ENCODE results near the gene YIPF7.

The YIPF7 gene

GRCh38 chr4:44646151-44646550 is 5.3 kb downstream of the YIPF7 start:
- H3K9me3 ChIP-seq (ENCODE audit: low read depth, low read length): no peaks in the 10 kb centered on the region
- TF ChIP-seq POLR2AphosphoS5 (IDR thresholded peaks at IDR 0.05; ENCODE audit: borderline replicate concordance, low read depth, low read length) (no peak), FOXP2 (optimal IDR thresholded peaks at IDR 0.05; ENCODE audit: control extremely low read depth, extremely low read length, insufficient read depth) (no peak), EZH2 (IDR thresholded peaks at IDR 0.05) (no peak)
- H3K36me3 ChIP-seq (ENCODE audit: insufficient read depth, low read length): no peaks in the 10 kb centered on the region
- no peak overlapping the region for H3K27ac ChIP-seq
- no peak for DNase-seq (ENCODE audit: low read depth, low spot score)
- H3K4me3 ChIP-seq: no peak overlapping the region
- no peak overlapping the region for H3K9ac ChIP-seq (ENCODE audit: insufficient read length)

GRCh38 chr4:44638091-44638490 is 13.3 kb downstream of the YIPF7 start:
- H3K36me3 ChIP-seq (ENCODE audit: insufficient read depth, low read length): no peaks in the 10 kb centered on the region
- H3K9me3 ChIP-seq (ENCODE audit: low read depth, low read length): no peaks in the 10 kb centered on the region; the same call in 1 of the 2 replicates
- no peak for DNase-seq (ENCODE audit: low read depth, low spot score)
- H3K27ac ChIP-seq: no peak overlapping the region
- no peak overlapping the region for H3K4me3 ChIP-seq
- H3K9ac ChIP-seq (ENCODE audit: insufficient read length): no peak overlapping the region
- TF ChIP-seq POLR2AphosphoS5 (IDR thresholded peaks at IDR 0.05; ENCODE audit: borderline replicate concordance, low read depth, low read length) (no peak), EZH2 (IDR thresholded peaks at IDR 0.05) (no peak), FOXP2 (optimal IDR thresholded peaks at IDR 0.05; ENCODE audit: control extremely low read depth, extremely low read length, insufficient read depth) (no peak)

- no peak for TF ChIP-seq FOXP2 (optimal IDR thresholded peaks at IDR 0.05; ENCODE audit: control extremely low read depth, extremely low read length, insufficient read depth)
- no peak for TF ChIP-seq EZH2 (IDR thresholded peaks at IDR 0.05)
- no peak for TF ChIP-seq POLR2AphosphoS5 (IDR thresholded peaks at IDR 0.05; ENCODE audit: borderline replicate concordance, low read depth, low read length)
- H3K27ac ChIP-seq: no peak overlapping the region
- H3K9ac ChIP-seq (ENCODE audit: insufficient read length): no peak overlapping the region
- no peaks in the 10 kb centered on the region for H3K9me3 ChIP-seq (ENCODE audit: low read depth, low read length)
- H3K36me3 ChIP-seq (ENCODE audit: insufficient read depth, low read length): no peaks in the 10 kb centered on the region
- H3K4me3 ChIP-seq: no peak overlapping the region
- no peak for DNase-seq (ENCODE audit: low read depth, low spot score)
These were observed 18.7 kb downstream of the YIPF7 start for GRCh38 chr4:44632733-44633132.

- no peak for DNase-seq (ENCODE audit: low read depth, low spot score)
- Histone ChIP-seq H3K4me3 (no peak overlapping the region), H3K9ac (ENCODE audit: insufficient read length) (no peak overlapping the region), H3K9me3 (ENCODE audit: low read depth, low read length) (no peaks in the 10 kb centered on the region), H3K27ac (no peak overlapping the region), H3K36me3 (ENCODE audit: insufficient read depth, low read length) (no peaks in the 10 kb centered on the region)
- no peak for TF ChIP-seq FOXP2 (optimal IDR thresholded peaks at IDR 0.05; ENCODE audit: control extremely low read depth, extremely low read length, insufficient read depth)
- TF ChIP-seq POLR2AphosphoS5 (IDR thresholded peaks at IDR 0.05; ENCODE audit: borderline replicate concordance, low read depth, low read length): no peak
- no peak for TF ChIP-seq EZH2 (IDR thresholded peaks at IDR 0.05)
These were observed 19.3 kb downstream of the YIPF7 start for GRCh38 chr4:44632089-44632488.

GRCh38 chr4:44629280-44629866 is 22.1 kb downstream of the YIPF7 start:
- Histone ChIP-seq H3K9me3 (ENCODE audit: low read depth, low read length) (no peaks in the 10 kb centered on the region), H3K4me3 (no peak overlapping the region), H3K27ac (no peak overlapping the region), H3K36me3 (ENCODE audit: insufficient read depth, low read length) (no peaks in the 10 kb centered on the region), H3K9ac (ENCODE audit: insufficient read length) (no peak overlapping the region)
- TF ChIP-seq FOXP2 (optimal IDR thresholded peaks at IDR 0.05; ENCODE audit: control extremely low read depth, extremely low read length, insufficient read depth) (no peak), POLR2AphosphoS5 (IDR thresholded peaks at IDR 0.05; ENCODE audit: borderline replicate concordance, low read depth, low read length) (no peak), EZH2 (IDR thresholded peaks at IDR 0.05) (no peak)
- peak; percentile 22 for DNase-seq (ENCODE audit: low read depth, low spot score)

GRCh38 chr4:44623676-44624075 is 27.7 kb downstream of the YIPF7 start:
- TF ChIP-seq POLR2AphosphoS5 (IDR thresholded peaks at IDR 0.05; ENCODE audit: borderline replicate concordance, low read depth, low read length) (no peak), EZH2 (IDR thresholded peaks at IDR 0.05) (no peak), FOXP2 (optimal IDR thresholded peaks at IDR 0.05; ENCODE audit: control extremely low read depth, extremely low read length, insufficient read depth) (no peak)
- H3K27ac ChIP-seq: no peak overlapping the region

GRCh38 chr4:44616621-44617020 is 34.8 kb downstream of the YIPF7 start:
- Histone ChIP-seq H3K9me3 (ENCODE audit: low read depth, low read length) (no peaks in the 10 kb centered on the region), H3K36me3 (ENCODE audit: insufficient read depth, low read length) (no peaks in the 10 kb centered on the region), H3K27ac (no peak overlapping the region), H3K9ac (ENCODE audit: insufficient read length) (no peak overlapping the region), H3K4me3 (no peak overlapping the region)
- TF ChIP-seq EZH2 (IDR thresholded peaks at IDR 0.05) (no peak), POLR2AphosphoS5 (IDR thresholded peaks at IDR 0.05; ENCODE audit: borderline replicate concordance, low read depth, low read length) (no peak), FOXP2 (optimal IDR thresholded peaks at IDR 0.05; ENCODE audit: control extremely low read depth, extremely low read length, insufficient read depth) (no peak)
- no peak for DNase-seq (ENCODE audit: low read depth, low spot score)

More at GRCh38 chr4:44623676-44624075, 27.7 kb downstream of the YIPF7 start:
- no peaks in the 10 kb centered on the region for H3K9me3 ChIP-seq (ENCODE audit: low read depth, low read length)
- no peak for DNase-seq (ENCODE audit: low read depth, low spot score)
- H3K4me3 ChIP-seq: no peak overlapping the region
- no peaks in the 10 kb centered on the region for H3K36me3 ChIP-seq (ENCODE audit: insufficient read depth, low read length)
- no peak overlapping the region for H3K9ac ChIP-seq (ENCODE audit: insufficient read length)

GRCh38 chr4:44583393-44583792 is 68.0 kb downstream of the YIPF7 start:
- Histone ChIP-seq H3K36me3 (ENCODE audit: insufficient read depth, low read length) (no peaks in the 10 kb centered on the region), H3K9me3 (ENCODE audit: low read depth, low read length) (no peaks in the 10 kb centered on the region), H3K4me3 (no peak overlapping the region), H3K9ac (ENCODE audit: insufficient read length) (no peak overlapping the region), H3K27ac (no peak overlapping the region)
- TF ChIP-seq FOXP2 (optimal IDR thresholded peaks at IDR 0.05; ENCODE audit: control extremely low read depth, extremely low read length, insufficient read depth): no peak
- TF ChIP-seq EZH2 (IDR thresholded peaks at IDR 0.05): no peak
- no peak for TF ChIP-seq POLR2AphosphoS5 (IDR thresholded peaks at IDR 0.05; ENCODE audit: borderline replicate concordance, low read depth, low read length)
- DNase-seq (ENCODE audit: low read depth, low spot score): no peak

GRCh38 chr4:44580231-44580630 is 71.2 kb downstream of the YIPF7 start:
- no peak for DNase-seq (ENCODE audit: low read depth, low spot score)
- no peak for TF ChIP-seq FOXP2 (optimal IDR thresholded peaks at IDR 0.05; ENCODE audit: control extremely low read depth, extremely low read length, insufficient read depth)
- H3K9me3 ChIP-seq (ENCODE audit: low read depth, low read length): no peaks in the 10 kb centered on the region
- H3K27ac ChIP-seq: no peak overlapping the region
- H3K36me3 ChIP-seq (ENCODE audit: insufficient read depth, low read length): no peaks in the 10 kb centered on the region
- H3K9ac ChIP-seq (ENCODE audit: insufficient read length): no peak overlapping the region
- no peak overlapping the region for H3K4me3 ChIP-seq
